ENCODE data around the gene RBL1.
"Not testable (repeated sequence)": the region's sequence is repeated elsewhere in the genome, so short reads cannot be mapped to it uniquely, and the experiment has no call there.

The RBL1 gene

DNA sequence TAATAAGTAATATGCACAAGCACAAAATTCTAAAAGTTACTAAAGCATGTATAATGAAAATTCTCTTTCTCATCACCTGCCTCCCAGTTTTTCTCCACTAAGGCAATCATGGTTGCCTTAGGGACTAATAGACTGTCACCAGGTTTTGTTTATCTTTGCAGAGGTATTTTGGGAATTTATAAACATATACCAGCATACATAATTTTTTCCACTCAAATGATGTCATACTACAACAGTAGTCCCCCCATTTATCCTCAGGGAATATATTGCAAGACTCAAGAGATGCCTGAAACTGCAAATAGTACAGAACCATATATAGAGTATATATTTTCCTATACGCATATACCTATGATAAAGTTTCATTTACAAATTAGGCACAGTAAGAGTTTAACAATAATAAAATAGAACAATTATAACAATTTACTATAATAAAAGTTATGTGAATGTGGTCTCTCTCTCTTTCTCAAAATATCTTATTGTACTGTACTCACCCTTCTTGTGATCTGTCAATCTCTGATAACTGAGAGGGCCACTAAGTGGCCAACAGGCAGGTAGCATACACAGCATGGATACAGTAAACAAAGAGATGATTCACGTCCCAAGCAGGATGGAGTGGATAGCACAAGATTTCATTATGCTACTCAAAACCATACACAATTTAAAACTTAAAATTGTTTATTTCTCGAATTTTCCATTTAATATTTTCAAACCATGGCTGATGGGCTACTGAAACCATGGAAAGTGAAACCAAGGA is 19.7 kb downstream of the RBL1 start:
- no peak for DNase-seq

DNA sequence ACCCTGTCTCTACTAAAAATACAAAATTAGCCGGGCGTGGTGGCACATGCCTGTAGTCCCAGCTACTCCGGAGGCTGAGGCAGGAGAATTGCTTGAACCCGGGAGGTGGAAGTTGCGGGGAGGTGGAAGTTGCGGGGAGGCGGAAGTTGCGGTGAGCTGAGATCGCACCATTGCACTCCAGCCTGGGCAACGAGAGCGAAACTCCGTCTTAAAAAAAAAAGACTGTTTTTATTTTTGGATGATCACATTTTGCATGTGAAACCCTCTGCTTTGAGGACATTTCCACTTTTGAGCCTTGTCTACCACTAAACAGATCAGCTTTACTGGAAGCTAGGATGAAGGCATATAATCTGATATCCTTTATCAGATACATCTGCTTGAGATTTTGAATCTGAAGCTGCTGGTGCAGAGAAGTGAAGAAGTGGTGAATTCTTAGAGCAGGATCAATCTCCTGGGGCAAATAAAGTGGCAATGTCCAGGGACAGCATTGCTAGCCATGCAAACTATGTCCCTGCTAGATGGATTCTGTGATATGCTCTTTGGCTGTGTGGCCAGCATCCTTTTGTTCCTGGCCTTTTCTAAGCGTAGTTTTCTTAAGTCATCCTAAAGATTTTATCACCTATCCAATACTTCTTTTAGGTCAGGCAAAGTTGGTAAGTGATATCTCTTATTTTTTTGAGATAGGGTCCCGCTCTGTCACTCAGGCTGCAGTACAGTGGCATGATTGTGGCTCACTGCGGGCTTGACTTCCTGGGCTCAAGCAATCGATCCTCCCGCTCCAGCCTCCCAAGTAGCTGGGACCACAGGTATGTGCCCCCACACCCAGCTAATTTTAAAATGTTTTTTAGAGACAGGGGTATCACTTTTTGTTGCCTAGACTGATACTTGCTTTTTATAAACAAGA is 23.3 kb downstream of the RBL1 start:
- DNase-seq: no peak

DNA sequence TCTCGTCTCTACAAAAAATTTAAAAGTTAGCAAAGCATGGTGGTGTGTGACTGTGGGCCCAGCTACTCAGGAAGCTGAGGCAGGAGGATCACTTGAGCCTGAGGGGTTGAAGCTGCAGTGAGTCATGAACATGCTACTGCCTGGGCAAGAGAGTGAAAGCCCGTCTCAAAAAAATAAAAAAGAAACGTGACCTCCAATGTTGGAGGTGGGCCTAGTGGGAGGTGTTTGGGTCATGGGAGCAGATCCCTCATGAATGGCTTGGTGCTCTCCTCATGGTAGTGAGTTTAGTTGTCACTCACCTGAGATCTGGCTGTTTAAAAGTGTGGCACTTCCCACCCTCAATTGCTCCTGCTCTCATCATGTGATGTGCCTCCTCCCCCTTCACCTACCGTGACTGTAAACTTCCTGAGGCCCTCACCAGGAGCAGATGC is 24.3 kb downstream of the RBL1 start:
- DNase-seq: no peak

DNA sequence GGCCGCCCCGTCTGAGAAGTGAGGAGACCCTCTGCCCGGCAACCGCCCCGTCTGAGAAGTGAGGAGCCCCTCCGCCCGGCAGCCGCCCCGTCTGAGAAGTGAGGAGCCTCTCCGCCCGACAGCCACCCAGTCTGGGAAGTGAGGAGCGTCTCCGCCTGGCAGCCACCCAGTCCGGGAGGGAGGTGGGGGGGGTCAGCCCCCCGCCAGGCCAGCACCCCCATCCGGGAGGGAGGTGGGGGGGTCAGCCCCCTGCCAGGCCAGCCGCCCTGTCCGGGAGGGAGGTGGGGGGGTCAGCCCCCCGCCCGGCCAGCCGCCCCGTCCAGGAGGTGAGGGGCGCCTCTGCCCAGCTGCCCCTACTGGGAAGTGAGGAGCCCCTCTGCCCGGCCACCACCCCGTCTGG is 26.2 kb downstream of the RBL1 start:
- DNase-seq: not testable (repeated sequence)

GRCh38 chr20:37066168-37066567 is 29.6 kb downstream of the RBL1 start:
- no peak for DNase-seq

DNA sequence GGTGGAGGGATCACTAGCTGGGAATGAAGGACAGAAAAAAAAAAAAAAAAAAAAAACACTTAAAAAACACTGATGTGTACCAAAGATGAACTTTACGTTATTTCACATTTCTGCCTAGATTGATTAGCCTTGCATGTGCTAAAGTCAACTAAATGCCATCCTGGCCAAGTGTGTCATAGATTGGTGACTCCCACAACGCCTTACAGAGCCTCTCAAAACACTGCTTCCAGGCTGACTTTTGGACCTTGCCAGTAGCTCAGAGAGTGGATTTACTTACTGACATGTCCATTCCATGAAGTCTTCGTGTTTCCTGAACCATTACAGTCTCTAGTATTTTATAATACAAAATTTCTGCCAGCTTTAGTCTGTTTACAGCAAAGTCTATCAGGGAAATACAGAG is 40.5 kb downstream of the RBL1 start:
- DNase-seq: no peak

DNA sequence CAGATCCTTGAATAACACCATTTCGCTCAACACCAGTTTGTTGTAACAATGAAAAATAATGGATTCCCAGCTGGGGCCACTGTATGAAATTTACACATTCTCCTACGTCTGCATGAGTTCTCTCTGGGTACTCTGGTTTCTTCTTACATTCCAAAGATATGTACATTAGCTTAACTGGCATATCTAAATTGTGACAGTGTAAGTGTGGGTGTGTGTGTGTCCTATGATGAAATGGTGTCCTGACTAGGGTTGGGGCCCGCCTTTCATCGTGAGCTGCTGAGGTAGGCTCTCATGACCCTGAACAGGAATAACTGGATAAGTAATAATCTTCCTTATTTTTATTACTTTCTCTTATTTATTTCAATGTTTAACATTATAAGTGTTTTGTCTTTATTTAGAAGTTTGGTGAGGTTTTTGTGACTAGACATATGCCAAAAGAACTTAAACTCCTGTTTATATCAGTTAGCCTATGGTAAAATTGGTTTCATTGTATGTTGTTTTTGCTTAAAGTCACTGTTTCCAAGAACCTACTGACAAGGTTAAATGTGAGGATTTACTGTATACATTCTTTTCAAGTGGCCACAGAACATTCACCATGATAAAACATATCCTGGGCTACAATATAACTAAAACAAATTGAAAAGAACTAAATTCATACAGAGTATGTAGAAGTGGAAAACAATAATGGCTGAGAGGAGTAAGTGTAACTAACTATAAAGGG is 42.4 kb downstream of the RBL1 start:
- DNase-seq: no peak

GRCh38 chr20:37042986-37043972 is 52.5 kb downstream of the RBL1 start:
- DNase-seq: no peak

GRCh38 chr20:37039366-37039765 is 56.4 kb downstream of the RBL1 start:
- not testable (repeated sequence) for DNase-seq

GRCh38 chr20:37032077-37032476 is 63.7 kb downstream of the RBL1 start:
- no peak for DNase-seq

DNA sequence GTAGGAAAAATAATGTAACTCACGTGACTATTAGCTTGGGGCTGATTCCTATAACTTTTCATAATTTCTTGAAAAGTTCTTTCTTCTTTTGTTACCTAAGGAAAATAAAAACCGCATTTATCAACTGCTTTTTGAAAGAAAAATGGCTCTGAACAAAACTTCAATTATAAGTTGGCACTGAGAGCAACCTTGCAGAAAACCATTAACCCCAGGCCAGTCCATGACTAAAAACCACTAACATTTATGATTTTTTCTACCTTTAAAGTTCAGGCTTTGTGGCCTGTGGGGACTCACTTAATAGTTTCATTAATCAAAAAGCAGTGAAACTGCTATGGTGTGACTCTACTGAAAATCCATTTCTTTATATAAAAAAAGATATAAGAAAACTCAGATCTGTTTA is 75.2 kb downstream of the RBL1 start:
- DNase-seq: no peak

GRCh38 chr20:37012631-37013030 is 83.2 kb downstream of the RBL1 start:
- DNase-seq: not testable (repeated sequence)

DNA sequence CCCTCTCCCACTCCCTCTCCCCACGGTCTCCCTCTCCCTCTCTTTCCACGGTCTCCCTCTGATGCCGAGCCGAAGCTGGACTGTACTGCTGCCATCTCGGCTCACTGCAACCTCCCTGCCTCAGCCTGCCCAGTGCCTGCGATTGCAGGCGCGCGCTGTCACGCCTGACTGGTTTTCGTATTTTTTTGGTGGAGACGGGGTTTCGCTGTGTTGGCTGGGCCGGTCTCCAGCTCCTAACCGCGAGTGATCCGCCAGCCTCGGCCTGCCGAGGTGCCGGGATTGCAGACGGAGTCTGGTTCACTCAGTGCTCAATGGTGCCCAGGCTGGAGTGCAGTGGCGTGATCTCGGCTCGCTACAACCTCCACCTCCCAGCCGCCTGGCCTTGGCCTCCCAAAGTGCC is 83.9 kb downstream of the RBL1 start:
- DNase-seq: not testable (repeated sequence)

- DNase-seq: no peak
Observed at GRCh38 chr20:37011147-37011546, 84.7 kb downstream of the RBL1 start.

DNA sequence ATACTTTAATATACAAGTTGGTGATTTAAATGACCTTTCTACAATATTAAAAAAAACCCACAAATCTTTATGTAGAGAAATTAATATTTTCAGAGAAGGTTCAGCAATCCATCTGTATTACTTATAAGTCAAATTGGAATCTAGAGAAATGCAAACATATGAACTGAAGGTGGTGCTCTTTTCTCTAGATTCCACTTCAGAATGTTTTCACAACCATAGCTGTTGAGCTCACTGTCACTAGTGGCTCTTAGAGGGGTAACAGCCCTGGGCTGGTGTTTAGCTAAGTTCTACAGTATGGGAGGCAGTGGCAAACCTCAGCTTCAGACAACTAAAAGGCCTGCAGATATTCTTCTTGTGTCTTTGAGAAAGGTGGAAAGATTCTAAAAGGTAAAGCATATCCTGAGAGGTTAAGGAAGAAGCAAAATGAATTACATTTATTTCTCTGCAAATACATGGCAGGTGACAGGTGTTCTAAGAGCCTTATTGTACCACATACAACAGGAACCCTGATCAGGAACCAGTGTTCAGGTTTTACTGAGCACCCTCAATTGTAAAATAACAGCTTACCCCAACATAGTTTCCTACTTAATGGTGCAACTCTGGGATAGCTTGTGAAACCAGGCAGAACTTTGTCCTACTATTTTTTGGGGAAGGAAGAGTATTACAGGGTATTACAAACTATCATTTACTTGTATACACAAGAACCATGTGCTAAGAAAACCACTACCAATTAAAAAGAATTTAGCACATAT is 87.7 kb downstream of the RBL1 start:
- peak; percentile 4 for DNase-seq

DNA sequence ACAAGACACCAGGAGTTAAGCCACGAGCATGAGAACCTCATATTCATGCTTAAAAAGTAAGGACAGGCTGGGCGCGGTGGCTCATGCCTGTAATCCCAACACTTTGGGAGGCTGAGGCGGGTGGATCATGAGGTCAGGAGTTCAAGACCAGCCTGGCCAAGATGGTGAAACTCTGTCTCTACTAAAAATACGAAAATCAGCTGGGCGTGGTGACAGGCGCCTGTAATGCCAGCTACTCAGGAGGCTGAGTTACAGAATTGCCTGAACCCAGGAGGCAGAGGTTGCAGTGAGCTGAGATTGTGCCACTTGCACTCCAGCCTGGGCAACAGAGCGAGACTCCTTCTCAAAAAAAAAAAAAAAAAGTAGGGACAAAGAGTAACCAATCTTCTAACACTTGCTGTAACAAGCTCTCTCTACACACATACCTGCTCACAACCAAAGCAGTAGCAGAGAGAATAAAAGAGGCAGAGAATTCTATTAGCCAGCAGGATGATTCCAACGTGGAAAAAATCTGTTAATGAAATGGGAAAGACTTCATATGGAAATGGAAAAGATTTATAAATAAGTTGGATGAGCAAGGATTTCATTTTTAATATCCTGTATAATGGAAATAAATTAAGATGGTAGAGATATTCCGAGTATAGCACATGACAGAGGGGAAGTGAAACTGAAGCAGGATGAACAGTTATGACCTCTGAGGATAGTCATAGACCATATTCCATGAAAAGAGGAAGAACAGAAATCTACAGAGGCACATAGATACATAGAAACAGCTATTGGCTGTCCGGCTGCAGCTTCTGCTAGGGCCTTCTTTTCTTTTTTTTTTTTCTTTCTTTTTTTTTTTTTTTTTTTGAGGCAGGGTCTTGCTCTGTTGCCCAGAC is 90.5 kb downstream of the RBL1 start:
- not testable (repeated sequence) for DNase-seq

DNA sequence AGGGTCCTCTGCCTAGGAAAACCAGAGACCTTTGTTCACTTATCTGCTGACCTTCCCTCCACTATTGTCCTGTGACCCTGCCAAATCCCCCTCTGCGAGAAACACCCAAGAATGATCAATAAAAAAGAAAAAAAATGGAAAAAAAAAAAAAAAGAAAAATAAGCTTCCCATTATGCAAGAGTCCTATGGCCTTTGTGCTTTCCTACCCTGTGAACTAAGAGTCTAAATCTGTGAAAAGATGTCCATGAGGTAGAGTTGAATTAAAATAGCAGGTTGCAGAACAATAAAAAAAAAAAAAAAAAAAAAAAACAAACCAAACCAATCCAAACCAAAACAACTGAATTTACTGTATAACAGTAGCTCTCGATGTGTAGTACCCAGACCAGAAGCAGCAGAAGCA is 94.2 kb downstream of the RBL1 start:
- DNase-seq: not testable (repeated sequence)

- DNase-seq: not testable (repeated sequence)
Observed at GRCh38 chr20:37000171-37000570, 95.6 kb downstream of the RBL1 start.

GRCh38 chr20:36998652-36999051 is 97.1 kb downstream of the RBL1 start:
- DNase-seq: no peak

- no peak for DNase-seq
Observed at GRCh38 chr20:36997121-36997520, 98.7 kb downstream of the RBL1 start.
